DOHH2 (cell line): ENCODE measurements around the gene INTS7.

Source experiments
- H3F3A ChIP-seq: fragments of 200-600 bp; sonication (generic), shearing (Covaris generic); 2 replicates; pipeline ENCODE4 v1.6.0; 2016; ENCODE audit warnings: antibody characterized with exemption, mild to moderate bottlenecking; ENCODE audit not compliant: control insufficient read depth, insufficient read depth
- H3K27ac ChIP-seq: fragments of 200-600 bp; sonication (generic); 2 replicates; pipeline ENCODE4 v1.5.1; 2014; ENCODE audit warnings: low read depth, mild to moderate bottlenecking, low read length, moderate library complexity
- H3K27me3 ChIP-seq: fragments of 200-600 bp; sonication (generic); 2 replicates; pipeline ENCODE4 v1.6.1; 2014; ENCODE audit warnings: mild to moderate bottlenecking, low read length, mixed read lengths; ENCODE audit not compliant: control insufficient read depth
- H3K36me3 ChIP-seq: fragments of 200-600 bp; sonication (generic); 2 replicates; pipeline ENCODE4 v1.6.1; 2014; ENCODE audit warnings: mild to moderate bottlenecking, low read length, moderate library complexity, mixed read lengths; ENCODE audit not compliant: control insufficient read depth
- H3K4me1 ChIP-seq: fragments of 200-600 bp; sonication (generic); 2 replicates; pipeline ENCODE4 v1.6.1; 2014; ENCODE audit warnings: mild to moderate bottlenecking, low read length, mixed read lengths; ENCODE audit not compliant: control insufficient read depth
- H3K4me2 ChIP-seq: fragments of 200-600 bp; sonication (generic); 2 replicates; pipeline ENCODE4 v1.6.0; 2014; ENCODE audit warnings: mild to moderate bottlenecking, low read length, moderate library complexity
- H3K4me3 ChIP-seq: fragments of 200-600 bp; sonication (generic); 2 replicates; pipeline ENCODE4 v1.5.1; 2014; ENCODE audit warnings: mild to moderate bottlenecking, low read length, mixed read lengths
- H3K79me2 ChIP-seq: fragments of 200-600 bp; sonication (generic); 2 replicates; pipeline ENCODE4 v1.6.1; 2014; ENCODE audit warnings: mild to moderate bottlenecking, low read length, mixed read lengths; ENCODE audit not compliant: control insufficient read depth
- H3K9me2 ChIP-seq: fragments of 200-600 bp; sonication (generic); replicated peaks from 2 replicates; pipeline ENCODE4 v1.6.1; 2014; ENCODE audit warnings: mild to moderate bottlenecking, low read length, mixed read lengths; ENCODE audit not compliant: control insufficient read depth
- H3K9me3 ChIP-seq: fragments of 200-600 bp; sonication (generic); 2 replicates; pipeline ENCODE4 v1.6.1; 2014; ENCODE audit warnings: antibody characterized with exemption, low read length, mixed read lengths; ENCODE audit not compliant: control insufficient read depth, insufficient read depth
- H4K20me1 ChIP-seq: fragments of 200-600 bp; sonication (generic); 2 replicates; pipeline ENCODE4 v1.6.0; 2014; ENCODE audit warnings: low read depth, mild to moderate bottlenecking, antibody characterized with exemption, low read length, moderate library complexity; ENCODE audit not compliant: control insufficient read depth, insufficient read depth
- CTCF ChIP-seq: fragments of 200-600 bp; sonication (generic); IDR thresholded peaks from one replicate; pipeline ENCODE4 v1.5.1; 2014; ENCODE audit warnings: antibody characterized with exemption, mild to moderate bottlenecking, low read depth, low read length; ENCODE audit not compliant: poor library complexity, severe bottlenecking
- EZH2phosphoT487 ChIP-seq: fragments of 200-600 bp; sonication (generic); IDR thresholded peaks from 2 replicates; pipeline ENCODE4 v1.6.1; 2017; ENCODE audit warnings: borderline replicate concordance, mild to moderate bottlenecking, antibody characterized with exemption, low read length, moderate library complexity, mixed read lengths

The INTS7 gene

GRCh38 chr1:211915924-211916323 lies 119.4 kb downstream of the INTS7 start:
- Histone ChIP-seq H3K36me3 (no peaks in the 10 kb centered on the region), H3K27ac (no peak overlapping the region), H3F3A (no peaks in the 10 kb centered on the region), H3K4me1 (no peaks in the 10 kb centered on the region), H3K4me3 (no peak overlapping the region), H3K4me2 (no peak overlapping the region), H3K9me3 (no peaks in the 10 kb centered on the region), H3K9me2 (no peaks in the 10 kb centered on the region), H3K27me3 (peaks cover 2% of the 10 kb centered on the region; the same call in 1 of the 2 replicates), H3K79me2 (no peaks in the 10 kb centered on the region), H4K20me1 (no peaks in the 10 kb centered on the region)
- no peak for TF ChIP-seq CTCF
- no peak for TF ChIP-seq EZH2phosphoT487

GRCh38 chr1:211912844-211913432 lies 122.4 kb downstream of the INTS7 start:
- Histone ChIP-seq H3K9me2 (no peaks in the 10 kb centered on the region), H3K9me3 (no peaks in the 10 kb centered on the region), H3K4me3 (no peak overlapping the region), H3K4me2 (no peak overlapping the region), H3K4me1 (no peaks in the 10 kb centered on the region), H3K27ac (no peak overlapping the region), H3F3A (no peaks in the 10 kb centered on the region), H3K79me2 (no peaks in the 10 kb centered on the region), H4K20me1 (no peaks in the 10 kb centered on the region), H3K27me3 (no peaks in the 10 kb centered on the region; the same call in 1 of the 2 replicates), H3K36me3 (no peaks in the 10 kb centered on the region)
- TF ChIP-seq EZH2phosphoT487 (no peak), CTCF (no peak)

GRCh38 chr1:211912038-211912437 lies 123.3 kb downstream of the INTS7 start:
- Histone ChIP-seq H3K4me2 (no peak overlapping the region), H3K4me3 (no peak overlapping the region), H3K9me3 (no peaks in the 10 kb centered on the region), H3F3A (no peaks in the 10 kb centered on the region), H3K27ac (no peak overlapping the region), H3K27me3 (no peaks in the 10 kb centered on the region; the same call in 1 of the 2 replicates), H3K4me1 (no peaks in the 10 kb centered on the region), H3K36me3 (no peaks in the 10 kb centered on the region), H3K9me2 (no peaks in the 10 kb centered on the region), H4K20me1 (no peaks in the 10 kb centered on the region), H3K79me2 (no peaks in the 10 kb centered on the region)
- TF ChIP-seq EZH2phosphoT487 (no peak), CTCF (no peak)
